Measurements from ENCODE around the gene FHL1.

The FHL1 gene

DNA sequence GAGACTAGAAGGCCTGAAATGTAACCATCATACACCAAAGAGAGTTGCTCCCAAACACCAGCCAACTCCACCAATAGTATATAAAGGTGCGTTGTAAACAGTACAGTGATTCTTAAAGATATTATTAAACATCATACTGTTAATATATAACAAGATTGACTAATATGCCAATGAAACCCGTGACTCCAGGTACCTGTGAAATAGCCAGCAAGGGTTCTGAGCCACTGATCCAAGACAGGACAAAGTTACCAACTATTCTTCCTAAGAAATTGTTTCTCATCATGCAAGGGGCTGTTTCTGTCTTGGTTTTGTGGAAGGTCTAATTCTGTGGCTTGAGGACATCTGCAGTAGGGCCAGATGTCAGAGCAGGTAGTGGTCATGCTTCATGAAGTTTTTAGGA is 47.2 kb downstream of the FHL1 start:
- no peak overlapping the region for H3K4me3 ChIP-seq (ENCODE audit: low read length)
- H3K27ac ChIP-seq (ENCODE audit: low read length) = no peak overlapping the region
- H2AFZ ChIP-seq (ENCODE audit: low read depth, low read length) = no peak overlapping the region
- no peak for TF ChIP-seq EZH2phosphoT487 (IDR thresholded peaks at IDR 0.05; ENCODE audit: low read depth)
- TF ChIP-seq, protein P1, sequence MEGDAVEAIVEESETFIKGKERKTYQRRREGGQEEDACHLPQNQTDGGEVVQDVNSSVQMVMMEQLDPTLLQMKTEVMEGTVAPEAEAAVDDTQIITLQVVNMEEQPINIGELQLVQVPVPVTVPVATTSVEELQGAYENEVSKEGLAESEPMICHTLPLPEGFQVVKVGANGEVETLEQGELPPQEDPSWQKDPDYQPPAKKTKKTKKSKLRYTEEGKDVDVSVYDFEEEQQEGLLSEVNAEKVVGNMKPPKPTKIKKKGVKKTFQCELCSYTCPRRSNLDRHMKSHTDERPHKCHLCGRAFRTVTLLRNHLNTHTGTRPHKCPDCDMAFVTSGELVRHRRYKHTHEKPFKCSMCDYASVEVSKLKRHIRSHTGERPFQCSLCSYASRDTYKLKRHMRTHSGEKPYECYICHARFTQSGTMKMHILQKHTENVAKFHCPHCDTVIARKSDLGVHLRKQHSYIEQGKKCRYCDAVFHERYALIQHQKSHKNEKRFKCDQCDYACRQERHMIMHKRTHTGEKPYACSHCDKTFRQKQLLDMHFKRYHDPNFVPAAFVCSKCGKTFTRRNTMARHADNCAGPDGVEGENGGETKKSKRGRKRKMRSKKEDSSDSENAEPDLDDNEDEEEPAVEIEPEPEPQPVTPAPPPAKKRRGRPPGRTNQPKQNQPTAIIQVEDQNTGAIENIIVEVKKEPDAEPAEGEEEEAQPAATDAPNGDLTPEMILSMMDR (IDR thresholded peaks at IDR 0.05; ENCODE audit: low read depth, low read length) = no peak
- no peaks in the 10 kb centered on the region for H3K4me1 ChIP-seq (ENCODE audit: low read length)
- no peaks in the 10 kb centered on the region for H3K9me3 ChIP-seq (ENCODE audit: insufficient read depth, low read length)
- H3K4me2 ChIP-seq (ENCODE audit: low read length) = no peak overlapping the region
- no peaks in the 10 kb centered on the region for H3K36me3 ChIP-seq (replicated peaks; ENCODE audit: low read depth, low read length)
- H3K27me3 ChIP-seq (ENCODE audit: low read depth, low read length) = no peaks in the 10 kb centered on the region
- no peaks in the 10 kb centered on the region for H3K79me2 ChIP-seq (ENCODE audit: low read length)
- no peaks in the 10 kb centered on the region for H4K20me1 ChIP-seq (ENCODE audit: insufficient read depth, low read length)
- no peak overlapping the region for H3K9ac ChIP-seq (ENCODE audit: low read length)

DNA sequence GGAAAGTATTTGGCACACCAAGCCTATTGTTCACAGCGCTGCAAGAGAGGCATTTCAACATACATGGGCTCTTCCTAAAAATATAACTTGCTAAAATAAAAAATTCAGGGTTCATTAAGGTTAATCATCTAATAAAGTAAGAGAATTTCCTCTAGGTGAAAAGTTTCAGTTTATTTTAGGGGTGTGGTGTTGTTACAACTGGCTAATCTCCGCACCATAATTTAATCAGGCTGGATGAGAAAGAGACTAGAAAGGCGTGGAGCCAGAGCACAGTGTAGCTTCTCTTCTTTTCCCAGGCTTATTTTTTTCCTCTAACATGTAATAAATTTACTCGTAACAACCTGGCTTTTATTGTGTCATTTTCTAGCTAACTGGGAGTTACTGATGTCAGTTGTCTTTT is 47.9 kb downstream of the FHL1 start:
- no peaks in the 10 kb centered on the region for H3K36me3 ChIP-seq (replicated peaks; ENCODE audit: low read depth, low read length)
- H3K27ac ChIP-seq (ENCODE audit: low read length) = no peak overlapping the region
- H3K27me3 ChIP-seq (ENCODE audit: low read depth, low read length) = no peaks in the 10 kb centered on the region
- no peaks in the 10 kb centered on the region for H3K9me3 ChIP-seq (ENCODE audit: insufficient read depth, low read length)
- no peaks in the 10 kb centered on the region for H3K4me1 ChIP-seq (ENCODE audit: low read length)
- H3K79me2 ChIP-seq (ENCODE audit: low read length) = no peaks in the 10 kb centered on the region
- no peak overlapping the region for H3K9ac ChIP-seq (ENCODE audit: low read length)
- H4K20me1 ChIP-seq (ENCODE audit: insufficient read depth, low read length) = no peaks in the 10 kb centered on the region
- H3K4me2 ChIP-seq (ENCODE audit: low read length) = no peak overlapping the region
- H2AFZ ChIP-seq (ENCODE audit: low read depth, low read length) = no peak overlapping the region
- TF ChIP-seq EZH2phosphoT487 (IDR thresholded peaks at IDR 0.05; ENCODE audit: low read depth) = no peak
- TF ChIP-seq, protein P1 (IDR thresholded peaks at IDR 0.05; ENCODE audit: low read depth, low read length) = no peak
- no peak overlapping the region for H3K4me3 ChIP-seq (ENCODE audit: low read length)

- TF ChIP-seq EZH2phosphoT487 (IDR thresholded peaks at IDR 0.05; ENCODE audit: low read depth) = no peak
- TF ChIP-seq, protein P1 (IDR thresholded peaks at IDR 0.05; ENCODE audit: low read depth, low read length) = no peak
These were observed 49.4 kb downstream of the FHL1 start for GRCh38 chrX:136196691-136197155.

DNA sequence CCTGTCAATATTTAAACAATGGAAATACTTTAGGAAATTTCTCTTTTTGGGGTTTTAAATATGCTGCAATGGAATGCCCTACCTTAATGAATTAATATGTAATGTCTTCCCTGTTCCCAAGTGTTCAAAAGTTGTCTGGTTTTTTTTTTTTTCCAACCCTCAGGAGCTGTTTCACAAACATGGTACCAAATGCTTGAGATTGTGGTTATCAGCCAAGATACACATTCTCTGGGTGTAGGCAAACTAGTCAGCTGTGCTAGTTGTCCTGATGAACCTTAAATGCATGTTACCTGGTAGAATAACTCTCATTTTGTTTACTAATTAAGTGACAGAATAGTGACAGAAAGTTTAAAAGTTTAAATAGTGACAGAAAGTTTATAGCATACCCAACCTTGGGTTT is 50.7 kb downstream of the FHL1 start:
- no peak overlapping the region for H3K4me2 ChIP-seq (ENCODE audit: low read length)
- H3K9ac ChIP-seq (ENCODE audit: low read length) = no peak overlapping the region
- H3K4me3 ChIP-seq (ENCODE audit: low read length) = no peak overlapping the region
- no peaks in the 10 kb centered on the region for H3K4me1 ChIP-seq (ENCODE audit: low read length)
- no peaks in the 10 kb centered on the region for H3K9me3 ChIP-seq (ENCODE audit: insufficient read depth, low read length)
- no peak for TF ChIP-seq EZH2phosphoT487 (IDR thresholded peaks at IDR 0.05; ENCODE audit: low read depth)
- TF ChIP-seq, protein P1 (IDR thresholded peaks at IDR 0.05; ENCODE audit: low read depth, low read length) = no peak
- H3K79me2 ChIP-seq (ENCODE audit: low read length) = no peaks in the 10 kb centered on the region
- no peaks in the 10 kb centered on the region for H3K27me3 ChIP-seq (ENCODE audit: low read depth, low read length)
- H4K20me1 ChIP-seq (ENCODE audit: insufficient read depth, low read length) = no peaks in the 10 kb centered on the region
- H3K27ac ChIP-seq (ENCODE audit: low read length) = no peak overlapping the region
- no peaks in the 10 kb centered on the region for H3K36me3 ChIP-seq (replicated peaks; ENCODE audit: low read depth, low read length)
- no peak overlapping the region for H2AFZ ChIP-seq (ENCODE audit: low read depth, low read length)

More at GRCh38 chrX:136196691-136197155, 49.4 kb downstream of the FHL1 start:
- Histone ChIP-seq H3K9ac (ENCODE audit: low read length) (no peak overlapping the region), H3K27me3 (ENCODE audit: low read depth, low read length) (no peaks in the 10 kb centered on the region), H4K20me1 (ENCODE audit: insufficient read depth, low read length) (no peaks in the 10 kb centered on the region), H3K4me3 (ENCODE audit: low read length) (no peak overlapping the region), H3K79me2 (ENCODE audit: low read length) (no peaks in the 10 kb centered on the region), H3K27ac (ENCODE audit: low read length) (no peak overlapping the region), H3K4me1 (ENCODE audit: low read length) (no peaks in the 10 kb centered on the region), H2AFZ (ENCODE audit: low read depth, low read length) (no peak overlapping the region), H3K4me2 (ENCODE audit: low read length) (no peak overlapping the region), H3K9me3 (ENCODE audit: insufficient read depth, low read length) (no peaks in the 10 kb centered on the region), H3K36me3 (replicated peaks; ENCODE audit: low read depth, low read length) (no peaks in the 10 kb centered on the region)
